Measurements from ENCODE around the gene KRTAP3-1. TPM values are rescaled to one million over a fixed set of nuclear protein-coding genes. Genes with fewer than 3 reads are reported as not detected.

The KRTAP3-1 gene
- polyA plus RNA-seq, 2 of the 4 experiments (the other 2 are of a cell fraction): not detected

- Histone ChIP-seq H3K4me3 (no peak within 1 kb of the TSS), H3K27ac (no peak within 1 kb of the TSS), H3K9me3 (no peaks in the 10 kb centered on the region), H3K4me1 (peaks cover 8% of the 10 kb centered on the region; the same call in 1 of the 3 replicates), H3K4me2 (no peak within 1 kb of the TSS)
- CTCF ChIA-PET: interaction anchor here (0.7 to 1.8 kb wide), 3 partner anchors 9 to 292 kb away, joined by 3 to 6 read pairs (median 3); no protein-coding TSS in a partner anchor
- whole genome bisulfite sequencing (ENCODE audit: missing lambda C conversion rate): 60% methylated on average over 9 of the region's 12 CpGs
- ATAC-seq (no peak), FAIRE-seq (no peak), DNase-seq (ENCODE audit: low read depth in 1 of 2, low spot score in 1 of 2) (no peak)
- POLR2A ChIA-PET: no interaction called here
- TF ChIP-seq REST (IDR thresholded peaks at IDR 0.05) (no peak), RNF2 (IDR thresholded peaks at IDR 0.05; ENCODE audit: borderline replicate concordance, low read depth) (no peak), USF2 (IDR thresholded peaks at IDR 0.05) (no peak), CBX2 (IDR thresholded peaks at IDR 0.05; ENCODE audit: borderline replicate concordance, low read depth) (no peak)
Observed at GRCh38 chr17:41029633-41030245, 20.8 kb upstream of the KRTAP3-1 start, which contains the start of gene KRTAP1-4. Gene KRTAP1-4, minus strand, starts transcription at chr17:41030195. Its CDS starts 117 bp downstream, at chr17:41030078.

GRCh38 chr17:41026715-41027471 lies 18.0 kb upstream of the KRTAP3-1 start, which contains the start of gene KRTAP1-5:
Gene KRTAP1-5, minus strand, starts transcription at chr17:41027208. Its CDS starts 53 bp downstream, at chr17:41027155.
- TF ChIP-seq JUNB (IDR thresholded peaks at IDR 0.05): no peak
- no peak for TF ChIP-seq EHMT2 (IDR thresholded peaks at IDR 0.05; ENCODE audit: low read depth)
- no peak for TF ChIP-seq HDAC2 (IDR thresholded peaks at IDR 0.05)
- TF ChIP-seq RNF2 (IDR thresholded peaks at IDR 0.05; ENCODE audit: borderline replicate concordance, low read depth): no peak
- no peak for TF ChIP-seq RFX5 (IDR thresholded peaks at IDR 0.05)
- TF ChIP-seq CHD4 (IDR thresholded peaks at IDR 0.05; ENCODE audit: borderline replicate concordance): no peak
- TF ChIP-seq MYC (IDR thresholded peaks at IDR 0.05; ENCODE audit: borderline replicate concordance, low read length): no peak
- TF ChIP-seq KDM1A (IDR thresholded peaks at IDR 0.05; ENCODE audit: low read depth): no peak
- TF ChIP-seq CBX2 (IDR thresholded peaks at IDR 0.05; ENCODE audit: borderline replicate concordance, low read depth): no peak
- TF ChIP-seq ATOH8 (CRISPR knock-in tag; IDR thresholded peaks at IDR 0.05; ENCODE audit: low read depth): no peak
- TF ChIP-seq RARB (CRISPR knock-in tag; IDR thresholded peaks at IDR 0.05): no peak
- no peak for TF ChIP-seq BHLHE40 (IDR thresholded peaks at IDR 0.05; ENCODE audit: low read depth, low read length)
- TF ChIP-seq ESRRA (IDR thresholded peaks at IDR 0.05; ENCODE audit: borderline replicate concordance, low read length): no peak
- TF ChIP-seq HOXB13 (CRISPR knock-in tag; IDR thresholded peaks at IDR 0.05; ENCODE audit: low read depth): no peak
- TF ChIP-seq SMC3 (IDR thresholded peaks at IDR 0.05): no peak
- TF ChIP-seq SREBF2 (IDR thresholded peaks at IDR 0.05): no peak
- no peak for TF ChIP-seq NPAS2 (CRISPR knock-in tag; IDR thresholded peaks at IDR 0.05; ENCODE audit: borderline replicate concordance)
- no peak for TF ChIP-seq GATA3 (IDR thresholded peaks at IDR 0.05; ENCODE audit: borderline replicate concordance)
- Histone ChIP-seq H3K9me3 (no peaks in the 10 kb centered on the region), H3K27ac (no peak within 1 kb of the TSS), H3K4me3 (no peak within 1 kb of the TSS), H3K4me1 (peaks cover 8% of the 10 kb centered on the region; the same call in 1 of the 3 replicates), H3K4me2 (no peak within 1 kb of the TSS)
- 56% methylated on average over 9 of the region's 9 CpGs for WGBS (ENCODE audit: missing lambda C conversion rate)
- DNase-seq (ENCODE audit: low read depth in 1 of 2, low spot score in 1 of 2) (no peak), ATAC-seq (0 out of 6 replicates have a peak, but pooled peaks of 1 of the 2 experiments have one; percentile 19), FAIRE-seq (no peak)
- POLR2A ChIA-PET: interaction anchor here (0.6 kb wide), 1 partner anchor 327 kb away, joined by 3 read pairs; no protein-coding TSS in a partner anchor
- CTCF ChIA-PET: interaction anchor here (2.0 kb wide), 1 partner anchor 522 kb away, joined by 5 read pairs; no protein-coding TSS in a partner anchor
